ENCODE results near the gene SPG7. TPM values are rescaled to one million over a fixed set of nuclear protein-coding genes. Genes with fewer than 3 reads are reported as not detected.

Gene SPG7
- total RNA-seq, 1 experiment from 2014 or later = 160 TPM

DNA sequence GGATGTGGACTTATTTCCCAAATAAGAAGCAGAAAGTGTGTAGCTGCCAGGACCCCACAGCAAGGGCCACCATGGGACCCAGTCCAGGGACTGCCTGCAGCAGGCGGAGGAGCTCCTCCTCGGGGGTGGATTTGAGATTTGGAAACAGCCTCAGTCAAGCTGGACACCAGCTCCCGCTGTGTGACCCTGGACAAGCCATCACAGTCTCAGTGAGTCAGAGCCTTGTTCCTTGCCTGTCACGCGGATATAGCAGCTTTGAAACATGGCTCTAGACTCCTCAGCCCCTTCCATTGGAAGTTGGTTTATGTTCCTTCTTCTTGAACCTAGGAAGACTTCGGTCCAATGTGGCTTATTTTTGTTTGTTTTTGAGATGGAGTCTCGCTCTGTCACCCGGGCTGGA lies 92.8 kb downstream of the SPG7 start:
- BruUV-seq (replicated peaks) = no TSS peak
- DNase-seq = no peak
- TF ChIP-seq EZH2 (IDR thresholded peaks at IDR 0.05; ENCODE audit: low read depth) (no peak), CTCF (conservative IDR thresholded peaks at IDR 0.05) (no peak)

GRCh38 chr16:89601906-89602272 lies 93.7 kb downstream of the SPG7 start:
- Histone ChIP-seq H3K79me2 (ENCODE audit: low read depth) (no peaks in the 10 kb centered on the region), H3K36me3 (ENCODE audit: low read depth) (no peaks in the 10 kb centered on the region), H3K9me3 (ENCODE audit: insufficient read depth, low read depth) (no peaks in the 10 kb centered on the region), H3K4me1 (replicated peaks; ENCODE audit: insufficient read depth) (peaks cover 16% of the 10 kb centered on the region; the same call in 1 of the 2 replicates), H3K27ac (no peak overlapping the region), H4K20me1 (ENCODE audit: insufficient read depth) (no peaks in the 10 kb centered on the region), H3K27me3 (ENCODE audit: insufficient read depth, low read depth) (no peaks in the 10 kb centered on the region), H3F3A (ENCODE audit: insufficient read depth, low read depth) (peaks cover 22% of the 10 kb centered on the region; the same call in 1 of the 2 replicates), H3K4me2 (peak overlapping the region; percentile 71; the same call in 1 of the 2 replicates), H2AFZ (no peak overlapping the region), H3K4me3 (no peak overlapping the region), H3K9me2 (ENCODE audit: insufficient read depth) (no peaks in the 10 kb centered on the region)
- no TSS peak for BruUV-seq (replicated peaks)
- no peak for DNase-seq
- intact Hi-C loops (cut with micrococcal nuclease; ENCODE audit: unreplicated experiment) = no loop called here
- ChIA-PET POLR2A (ENCODE audit: unreplicated experiment) (no interaction called here), CTCF (no interaction called here)
- no peak for TF ChIP-seq EZH2 (IDR thresholded peaks at IDR 0.05; ENCODE audit: low read depth)
- no peak for TF ChIP-seq CTCF (conservative IDR thresholded peaks at IDR 0.05)

More for the DNA sequence above, 92.8 kb downstream of the SPG7 start:
- POLR2A ChIA-PET (ENCODE audit: unreplicated experiment) = interaction anchor here (0.6 kb wide), 1 partner anchor 70 kb away, joined by 8 read pairs; no protein-coding TSS in a partner anchor
- no peak overlapping the region for H3K4me3 ChIP-seq
- H4K20me1 ChIP-seq (ENCODE audit: insufficient read depth) = no peaks in the 10 kb centered on the region
- H3K9me3 ChIP-seq (ENCODE audit: insufficient read depth, low read depth) = no peaks in the 10 kb centered on the region
- H3K27ac ChIP-seq = no peak overlapping the region
- H3K9me2 ChIP-seq (ENCODE audit: insufficient read depth) = no peaks in the 10 kb centered on the region
- H3K36me3 ChIP-seq (ENCODE audit: low read depth) = no peaks in the 10 kb centered on the region
- intact Hi-C loops (cut with micrococcal nuclease; ENCODE audit: unreplicated experiment) = no loop called here
- H3K4me2 ChIP-seq = no peak overlapping the region
- H3K27me3 ChIP-seq (ENCODE audit: insufficient read depth, low read depth) = no peaks in the 10 kb centered on the region
- peaks cover 26% of the 10 kb centered on the region; the same call in 1 of the 2 replicates for H3F3A ChIP-seq (ENCODE audit: insufficient read depth, low read depth)
- H3K4me1 ChIP-seq (replicated peaks; ENCODE audit: insufficient read depth) = peaks cover 16% of the 10 kb centered on the region; the same call in 1 of the 2 replicates
- H3K79me2 ChIP-seq (ENCODE audit: low read depth) = no peaks in the 10 kb centered on the region
- H2AFZ ChIP-seq = no peak overlapping the region
- CTCF ChIA-PET = interaction anchor here (0.5 to 0.7 kb wide), 2 partner anchors 10 to 56 kb away, joined by 6 to 12 read pairs; partner anchors contain the start of genes CHMP1A and SPATA33

GRCh38 chr16:89602273-89602951 lies 94.2 kb downstream of the SPG7 start:
- DNase-seq = peak; percentile 41 to 44
- TF ChIP-seq EZH2 (IDR thresholded peaks at IDR 0.05; ENCODE audit: low read depth) (no peak), CTCF (conservative IDR thresholded peaks at IDR 0.05) (no peak)
- H3K27me3 ChIP-seq (ENCODE audit: insufficient read depth, low read depth) = no peaks in the 10 kb centered on the region
- H3F3A ChIP-seq (ENCODE audit: insufficient read depth, low read depth) = peaks cover 17% of the 10 kb centered on the region; the same call in 1 of the 2 replicates
- no TSS peak for BruUV-seq (replicated peaks)
- no peaks in the 10 kb centered on the region for H4K20me1 ChIP-seq (ENCODE audit: insufficient read depth)
- H3K27ac ChIP-seq = no peak overlapping the region
- H3K79me2 ChIP-seq (ENCODE audit: low read depth) = no peaks in the 10 kb centered on the region
- peaks cover 16% of the 10 kb centered on the region; the same call in 1 of the 2 replicates for H3K4me1 ChIP-seq (replicated peaks; ENCODE audit: insufficient read depth)
- intact Hi-C loops (cut with micrococcal nuclease; ENCODE audit: unreplicated experiment) = no loop called here
- ChIA-PET CTCF (no interaction called here), POLR2A (ENCODE audit: unreplicated experiment) (interaction anchor here (0.6 kb wide), 1 partner anchor 98 kb away, joined by 7 read pairs; no protein-coding TSS in a partner anchor)
- H3K9me3 ChIP-seq (ENCODE audit: insufficient read depth, low read depth) = no peaks in the 10 kb centered on the region
- H3K4me3 ChIP-seq = peak overlapping the region; percentile 22; the same call in 1 of the 2 replicates
- no peak overlapping the region for H2AFZ ChIP-seq
- H3K9me2 ChIP-seq (ENCODE audit: insufficient read depth) = no peaks in the 10 kb centered on the region
- no peaks in the 10 kb centered on the region for H3K36me3 ChIP-seq (ENCODE audit: low read depth)
- peak overlapping the region; percentile 71 for H3K4me2 ChIP-seq

All from PC-9 (cell line).